CD4-positive, alpha-beta T cell treated with Interleukin-6 for 4 hours (primary cell): ENCODE data around the gene OTOF.

ENCODE experiments used
- DNase-seq: peaks from one replicate; pipeline ENCODE4 v3.0.0-alpha.2; 2020; ENCODE audit warnings: mixed read lengths

OTOF gene

DNA sequence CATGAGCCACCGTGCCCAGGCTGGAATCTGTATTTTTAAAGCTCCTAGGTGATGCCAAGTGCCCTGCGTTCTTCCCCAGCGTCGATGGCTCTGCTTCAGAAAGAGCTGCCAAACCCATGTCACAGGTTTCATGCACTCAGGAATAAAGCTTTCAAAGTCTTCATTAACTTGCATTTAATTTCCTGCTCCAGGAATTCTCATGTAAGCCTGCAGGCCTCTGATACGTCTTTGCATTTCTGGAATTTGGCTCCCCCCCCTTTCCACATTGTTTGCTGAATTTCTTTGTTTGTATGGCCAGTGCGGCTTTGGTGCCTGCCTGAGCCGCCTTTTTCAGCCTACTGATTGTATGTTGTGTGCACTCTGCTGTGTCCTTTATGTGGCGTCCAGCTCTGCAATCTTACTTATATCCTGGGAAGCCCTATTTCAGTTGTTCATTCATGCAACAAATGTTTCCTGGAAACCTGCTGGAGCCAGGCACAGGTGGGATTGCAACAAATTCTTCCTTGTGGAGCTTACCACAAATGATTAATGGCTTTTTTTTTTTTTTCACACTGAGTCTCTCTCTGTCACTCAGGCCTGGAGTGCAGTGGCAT, 17.9 kb upstream of the OTOF start:
- DNase-seq: no peak

DNA sequence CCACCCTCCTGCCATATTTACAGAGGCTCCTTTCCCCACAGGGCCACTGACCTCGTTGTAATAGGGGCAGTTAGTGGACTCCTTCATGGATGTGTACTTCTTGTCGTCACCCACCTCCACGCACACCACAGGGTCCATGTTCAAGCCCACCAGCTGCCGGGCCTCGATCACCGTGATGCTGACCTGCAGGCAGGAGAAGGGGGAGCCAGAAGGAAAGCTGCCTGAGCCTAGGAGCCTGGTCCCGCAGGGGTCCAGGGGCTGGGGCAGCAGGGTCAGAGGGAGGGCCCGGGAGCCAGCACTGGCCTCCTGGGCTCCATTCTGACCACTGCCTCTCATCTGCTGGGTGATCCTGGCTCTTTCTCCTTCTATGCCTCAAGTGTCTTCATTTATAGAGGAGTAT, 17.0 kb upstream of the OTOF start:
- DNase-seq: no peak

DNA sequence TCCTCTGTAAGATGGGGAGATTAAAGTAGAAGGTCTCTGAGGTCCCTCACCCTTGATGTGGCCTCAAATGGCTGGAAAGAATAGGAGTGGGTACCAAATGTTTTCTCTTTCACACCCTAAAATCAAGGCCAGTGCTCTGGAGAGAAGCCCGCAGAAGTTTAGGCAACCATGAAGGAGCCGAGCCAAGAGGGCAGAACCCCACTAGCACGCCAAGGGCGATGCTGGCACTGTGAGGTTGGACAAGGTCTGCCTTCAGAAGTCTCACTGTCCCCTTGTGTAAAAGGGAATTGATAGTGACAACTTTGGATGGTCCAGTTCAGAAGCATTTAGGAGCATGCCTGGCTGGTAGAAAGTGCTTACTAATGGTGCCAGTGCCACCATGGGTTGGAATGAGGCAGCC, 16.3 kb upstream of the OTOF start:
- DNase-seq: no peak

DNA sequence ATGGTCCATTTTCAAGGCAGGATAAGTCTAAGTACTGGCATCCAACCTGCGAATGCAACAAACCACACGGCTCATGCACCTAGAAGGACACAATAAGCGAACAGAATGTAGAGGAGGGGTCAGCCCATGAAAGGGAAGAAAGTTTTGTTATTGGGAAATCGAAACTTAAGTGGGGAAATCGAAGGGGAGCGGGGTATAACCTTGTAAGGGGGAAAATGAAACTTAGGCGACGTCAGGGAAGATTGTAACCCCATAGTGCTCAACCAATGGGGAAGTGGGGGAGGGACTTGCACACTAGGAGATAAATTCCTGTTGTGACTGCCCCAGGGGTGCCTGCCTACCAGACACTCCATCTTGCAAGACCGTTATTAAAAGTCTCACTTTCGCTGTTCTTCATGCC, 15.6 kb upstream of the OTOF start:
- no peak for DNase-seq

DNA sequence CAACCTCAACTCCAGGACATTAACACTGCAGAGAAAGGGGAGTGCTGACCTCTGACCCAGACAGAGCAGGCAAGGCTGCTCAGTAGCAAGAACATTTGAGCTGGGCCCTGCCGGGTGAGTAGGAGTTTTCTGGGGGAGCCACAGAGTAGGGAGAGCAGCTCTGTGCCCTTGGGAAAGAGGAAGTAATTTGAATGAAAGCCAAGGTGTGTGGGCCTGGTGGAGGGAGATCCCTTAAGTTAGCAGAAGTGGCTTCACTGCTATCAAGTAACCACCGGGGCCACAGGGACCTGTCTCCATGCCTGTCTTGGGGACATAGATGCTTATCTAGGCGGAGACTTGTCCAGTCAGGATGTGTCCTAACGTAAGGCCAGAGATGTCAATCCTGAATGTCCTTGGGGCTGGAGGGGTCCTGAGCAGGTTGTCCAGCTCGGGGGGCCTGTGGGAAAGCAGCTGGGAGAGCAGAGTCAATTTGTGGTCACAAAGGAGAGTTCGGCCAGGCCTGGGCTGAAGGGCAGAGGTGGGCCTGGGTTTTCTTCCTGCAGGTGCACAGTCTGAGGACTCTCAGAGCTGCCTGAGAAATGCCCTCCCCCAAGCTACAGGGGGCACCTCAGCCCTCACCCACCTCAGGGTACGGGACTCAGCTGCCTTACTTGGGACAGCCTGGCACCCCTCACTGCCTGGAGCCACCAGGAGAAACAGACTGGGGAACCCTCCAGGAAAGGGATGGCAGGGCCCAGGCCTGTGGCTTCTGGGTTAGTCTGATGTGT, 15.0 kb upstream of the OTOF start:
- no peak for DNase-seq

DNA sequence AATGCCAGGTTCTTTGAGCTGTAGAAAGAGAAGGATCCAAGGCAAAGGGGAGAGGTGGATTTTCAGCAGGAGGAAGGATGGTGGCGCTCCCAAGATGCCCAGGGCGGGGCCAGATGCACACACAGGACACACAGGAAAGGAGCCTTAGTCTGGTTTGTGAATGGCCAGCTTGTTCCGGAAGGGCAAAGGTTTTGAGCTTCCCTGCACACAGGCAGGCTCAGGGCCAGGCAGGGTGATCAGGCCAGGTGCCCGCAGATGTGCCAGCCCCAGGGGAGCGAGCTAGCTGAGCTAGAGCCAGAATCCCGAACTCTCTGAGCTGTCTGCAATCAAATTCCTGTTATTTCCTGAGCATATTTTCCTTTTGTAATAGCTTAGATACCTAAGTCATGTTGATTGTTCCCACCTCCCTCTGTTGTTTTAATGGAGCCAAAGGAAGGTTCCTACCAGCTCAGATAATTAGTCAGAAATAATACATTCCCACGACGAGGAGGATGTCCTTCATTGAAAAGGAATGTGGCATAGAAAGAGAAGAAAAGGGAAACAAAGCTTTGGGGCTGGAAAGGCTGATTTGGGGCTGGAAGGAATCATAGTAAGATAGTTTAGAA, 13.7 kb upstream of the OTOF start:
- DNase-seq: no peak

DNA sequence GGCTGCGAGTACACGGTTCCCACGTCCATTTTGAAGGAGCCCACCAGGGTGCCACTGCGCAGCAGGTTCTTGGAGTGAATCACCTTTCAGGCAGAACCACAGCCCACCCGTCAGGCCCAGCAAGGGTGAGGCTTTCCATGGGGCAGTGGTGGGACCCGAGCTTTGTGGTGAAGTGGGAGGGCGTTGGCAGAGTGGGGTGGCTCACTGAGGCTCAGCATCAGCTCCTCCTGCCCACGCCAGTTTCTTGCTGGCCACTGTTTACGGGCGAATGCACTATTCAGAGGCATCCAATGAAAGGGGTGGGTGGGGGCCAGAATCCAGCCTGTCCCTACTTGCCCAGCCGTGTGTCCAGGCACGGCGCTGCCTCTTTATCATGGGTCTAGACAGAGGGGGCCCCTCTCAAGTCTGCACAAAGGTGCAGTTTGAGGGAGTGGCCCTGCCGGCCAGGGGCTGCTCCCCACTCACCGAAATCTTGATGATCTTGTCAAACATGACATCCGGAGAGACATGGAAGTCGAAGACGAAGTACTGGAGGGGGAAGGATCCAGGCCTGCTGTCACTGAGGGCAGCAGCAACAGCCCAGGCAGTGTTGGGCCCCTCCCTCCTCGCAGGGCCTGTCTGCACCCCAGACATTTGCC, 11.4 kb upstream of the OTOF start:
- no peak for DNase-seq

DNA sequence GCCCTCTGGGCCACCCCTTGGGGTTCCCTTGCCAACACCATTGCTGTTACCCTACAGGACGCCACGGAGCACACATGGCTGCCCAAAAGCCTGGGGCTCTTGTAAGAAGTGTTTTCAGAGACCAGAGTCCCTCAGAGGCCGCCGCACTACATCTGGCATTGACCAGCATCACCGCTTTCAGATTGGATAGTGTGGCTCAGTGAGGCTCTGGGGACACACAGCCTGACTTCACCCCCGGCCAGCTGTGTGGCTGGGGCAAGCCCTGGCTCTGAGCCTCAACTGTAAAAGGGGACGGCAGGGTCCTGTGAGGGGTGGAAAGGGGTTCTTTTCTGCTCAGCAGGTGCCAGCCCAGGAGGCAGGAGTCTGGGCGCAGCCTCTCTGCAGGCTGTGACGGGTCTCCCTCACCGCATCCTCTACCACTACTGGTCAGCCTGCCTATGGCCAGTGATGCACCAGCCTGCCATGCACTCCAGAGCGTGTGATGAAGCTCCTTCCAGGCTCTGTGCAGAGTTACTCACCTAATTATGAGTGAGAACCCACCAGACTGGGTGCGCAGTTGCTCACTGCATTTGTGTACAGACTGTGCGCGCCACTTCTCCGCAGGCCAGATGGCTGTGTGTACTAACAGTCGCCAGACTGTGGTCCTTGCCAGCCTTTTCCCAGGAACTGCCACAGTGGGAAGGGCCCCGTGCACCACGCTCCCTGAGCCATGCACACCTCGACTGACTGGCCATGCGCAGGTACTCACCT, 10.7 kb upstream of the OTOF start:
- no peak for DNase-seq

DNA sequence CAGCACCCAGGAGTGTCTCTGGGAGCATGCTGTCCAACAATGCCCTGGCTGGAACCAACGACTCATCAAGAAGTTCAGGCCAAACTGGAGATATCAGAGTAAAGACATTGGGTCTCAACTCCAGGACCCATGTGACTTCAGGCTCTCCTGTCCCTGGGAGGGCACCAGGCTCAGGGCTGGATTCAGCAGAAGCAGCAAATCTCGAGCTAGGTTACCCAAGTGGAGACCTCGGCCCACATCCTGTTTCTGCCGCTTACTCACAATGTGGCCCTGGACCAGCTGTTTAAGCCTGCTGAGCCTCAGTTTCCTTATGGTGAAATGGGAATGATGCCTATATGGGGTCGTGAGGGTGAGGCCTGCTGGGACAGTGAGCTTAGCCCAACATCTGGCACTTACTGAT, 9.3 kb upstream of the OTOF start:
- DNase-seq: no peak

DNA sequence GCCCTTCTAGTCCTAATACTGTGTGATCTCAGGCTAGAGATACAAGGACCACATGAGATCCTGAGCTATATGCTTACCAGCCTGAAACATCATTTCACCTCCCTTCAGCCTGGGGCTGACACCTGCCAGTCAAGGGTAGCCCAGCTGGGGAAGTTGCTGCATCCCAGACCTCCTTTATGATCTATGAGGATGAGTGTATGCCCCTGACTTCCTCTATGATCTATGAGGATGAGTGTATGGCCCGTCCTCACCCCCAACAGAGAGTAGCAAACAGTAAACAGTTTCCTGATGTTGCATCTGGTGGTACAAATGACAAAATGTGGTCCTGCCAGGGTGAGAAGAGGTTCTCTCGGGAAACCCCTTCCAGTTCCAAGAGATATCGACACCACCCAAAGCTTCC, 8.9 kb upstream of the OTOF start:
- DNase-seq: no peak

DNA sequence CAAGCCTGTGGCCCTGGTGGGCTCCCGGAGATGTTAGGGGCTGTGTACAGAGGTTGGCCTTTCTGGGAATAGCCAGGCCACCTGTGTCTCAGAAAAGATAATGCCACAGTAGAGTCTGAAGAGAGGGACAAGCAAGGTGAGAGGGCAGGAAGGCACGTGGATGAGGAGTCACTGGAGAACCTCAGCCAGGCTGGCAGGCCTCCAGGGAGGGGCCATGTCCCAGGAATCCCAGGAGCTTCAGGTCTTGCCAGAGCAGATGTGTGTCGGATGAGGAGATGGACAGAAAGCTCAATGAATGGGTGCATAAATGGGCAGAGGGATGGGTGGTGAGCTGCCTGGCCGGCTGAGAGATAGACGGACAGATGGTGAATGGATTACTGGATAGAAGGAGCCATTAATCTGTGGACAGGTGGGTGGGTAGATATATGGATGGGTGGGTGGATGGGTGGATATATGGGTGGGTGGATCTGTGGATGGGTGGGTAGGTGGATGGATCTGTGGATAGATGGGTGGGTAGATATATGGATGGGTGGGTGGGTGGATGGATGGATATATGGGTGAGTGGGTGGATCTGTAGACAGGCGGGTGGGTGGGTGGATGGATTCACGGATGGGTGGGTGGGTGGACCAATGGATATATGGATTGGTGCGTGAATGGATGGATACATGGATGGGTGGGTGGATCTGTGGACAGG, 7.9 kb upstream of the OTOF start:
- no peak for DNase-seq

DNA sequence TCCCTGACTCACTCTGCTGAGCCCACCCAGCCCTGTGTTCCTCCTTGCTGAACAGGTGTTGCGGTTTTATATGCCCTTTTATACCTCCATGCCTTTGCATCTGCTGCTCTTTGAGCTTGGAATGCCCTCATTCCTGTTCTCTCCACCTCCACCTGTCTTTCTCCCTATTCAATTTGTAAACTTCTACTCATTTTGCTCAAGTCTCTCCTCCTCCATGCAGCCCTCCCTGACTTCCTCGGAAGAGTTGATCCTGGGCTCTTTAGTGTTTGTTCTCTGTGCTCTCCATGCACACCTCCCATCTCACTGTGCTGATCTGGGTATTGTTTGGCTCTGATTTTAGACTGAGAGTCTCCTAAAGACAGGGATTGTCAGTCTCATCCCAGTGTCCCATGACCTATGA, 7.2 kb upstream of the OTOF start:
- DNase-seq: no peak

DNA sequence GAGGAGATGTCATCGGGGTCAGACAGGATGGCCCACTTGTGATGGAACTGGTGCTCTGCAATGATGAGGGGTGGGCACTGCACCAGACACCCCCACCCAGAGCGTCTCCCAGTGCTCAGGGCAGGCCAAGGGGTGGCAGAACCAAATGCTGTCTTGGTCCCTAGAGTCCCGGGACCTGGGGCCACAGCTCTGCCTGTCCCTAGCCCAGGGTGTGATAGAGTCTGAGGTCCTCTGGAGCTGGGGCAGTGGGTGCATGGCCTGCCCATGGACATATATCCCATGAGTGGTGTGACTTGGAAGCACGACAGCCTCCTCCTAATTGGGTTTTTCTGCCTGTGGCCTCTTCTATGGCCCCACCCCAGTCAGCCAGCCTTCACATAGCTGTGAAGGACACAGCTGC, 6.7 kb upstream of the OTOF start:
- DNase-seq: no peak

DNA sequence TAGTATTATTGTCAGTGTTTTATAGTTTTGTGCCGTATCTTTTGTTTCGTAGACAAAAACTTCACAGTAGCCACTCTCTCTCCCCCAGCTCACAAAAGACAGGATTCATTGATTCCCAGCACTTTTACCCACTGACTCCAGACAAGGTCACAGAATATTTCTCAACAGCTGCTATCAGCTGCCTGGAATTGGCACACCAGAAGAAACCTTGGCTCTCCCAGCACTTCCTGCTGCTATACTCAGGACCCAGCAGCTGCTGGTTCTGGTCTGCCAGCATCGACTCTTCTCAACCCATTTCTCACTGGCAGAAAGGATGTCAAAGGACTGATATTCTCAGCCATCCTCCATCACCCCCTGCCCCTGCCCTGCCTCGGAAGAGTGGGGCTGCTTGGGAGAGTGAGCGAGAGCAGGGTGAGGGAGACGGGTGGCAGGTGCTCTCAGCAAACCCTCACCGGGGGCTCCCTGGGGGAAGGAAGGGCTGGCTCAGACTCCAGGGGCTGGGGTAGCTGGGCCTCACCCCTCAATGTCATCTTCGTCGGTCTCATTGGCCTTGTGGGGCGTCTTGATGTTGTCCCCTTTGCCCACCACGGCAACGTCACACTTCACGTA, 6.1 kb upstream of the OTOF start:
- DNase-seq: no peak

DNA sequence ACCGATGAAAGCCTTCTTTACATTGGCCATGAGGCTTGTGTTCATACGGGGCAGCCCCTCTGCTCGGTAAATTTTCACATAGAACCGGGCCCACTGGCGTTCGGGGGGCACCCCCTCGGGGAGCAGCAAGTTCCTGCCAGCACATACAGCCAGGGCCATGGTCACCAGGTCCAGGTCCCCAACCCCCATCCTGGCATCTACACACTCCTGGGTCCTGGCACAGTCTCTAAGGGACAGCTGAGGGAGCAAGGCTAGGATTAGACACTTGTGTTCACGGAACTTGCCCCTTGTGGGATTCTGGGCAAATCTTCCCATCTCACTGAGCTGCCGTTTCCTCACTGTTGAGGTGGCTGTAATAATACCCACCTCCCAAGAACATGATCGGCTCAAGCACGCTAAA, 5.6 kb upstream of the OTOF start:
- no peak for DNase-seq

DNA sequence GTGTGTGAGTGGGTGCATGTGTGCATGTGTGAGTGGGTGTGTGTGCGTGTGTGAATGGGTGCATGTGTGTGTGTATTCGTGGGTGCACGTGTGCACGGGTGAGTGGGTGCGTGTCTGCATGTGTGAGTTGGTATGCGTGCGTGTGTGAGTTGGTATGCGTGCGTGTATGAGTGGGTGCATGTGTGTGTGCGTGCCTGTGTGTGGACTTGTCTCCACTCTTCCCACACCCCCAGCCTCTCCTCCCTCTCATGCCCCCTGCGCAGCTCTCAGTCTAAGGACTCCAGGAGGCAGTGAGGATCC, 5.1 kb upstream of the OTOF start:
- DNase-seq: no peak

DNA sequence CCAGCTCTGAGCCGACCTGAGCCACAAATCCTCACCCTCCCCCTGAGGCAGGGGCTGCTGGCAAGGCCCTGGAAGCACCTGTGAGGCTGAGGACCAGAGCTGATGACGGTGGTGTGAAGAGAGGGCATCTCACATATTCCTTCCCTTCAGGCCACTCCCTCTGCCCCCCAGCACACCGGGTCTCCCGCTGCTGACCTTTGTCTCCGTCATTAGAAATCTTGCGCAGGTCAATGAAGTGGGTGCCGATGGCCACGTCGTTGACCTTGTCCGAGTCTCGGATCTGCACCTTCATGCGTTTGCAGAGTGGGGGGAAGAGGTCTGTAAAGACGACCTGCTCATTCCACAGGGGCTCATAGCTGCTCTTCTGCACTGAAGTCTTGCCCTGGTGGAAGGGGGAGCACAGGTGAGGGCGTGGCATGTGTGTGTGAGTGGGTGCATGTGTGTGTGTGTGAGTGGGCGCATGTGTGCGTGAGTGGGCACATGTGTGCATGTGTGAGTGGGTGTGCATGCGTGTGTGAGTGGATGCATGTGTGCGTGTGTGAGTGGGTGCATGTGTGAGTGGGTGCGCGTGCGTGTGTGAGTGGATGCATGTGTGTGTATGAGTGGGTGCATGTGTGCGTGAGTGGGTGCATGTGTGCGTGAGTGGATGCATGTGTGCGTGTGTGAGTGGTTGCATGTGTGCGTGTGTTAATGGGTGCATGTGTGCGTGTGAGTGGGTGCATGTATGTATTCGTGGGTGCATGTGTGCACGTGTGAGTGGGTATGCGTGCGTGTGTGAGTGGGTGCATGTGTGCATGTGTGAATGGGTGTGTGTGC, 4.5 kb upstream of the OTOF start:
- no peak for DNase-seq

DNA sequence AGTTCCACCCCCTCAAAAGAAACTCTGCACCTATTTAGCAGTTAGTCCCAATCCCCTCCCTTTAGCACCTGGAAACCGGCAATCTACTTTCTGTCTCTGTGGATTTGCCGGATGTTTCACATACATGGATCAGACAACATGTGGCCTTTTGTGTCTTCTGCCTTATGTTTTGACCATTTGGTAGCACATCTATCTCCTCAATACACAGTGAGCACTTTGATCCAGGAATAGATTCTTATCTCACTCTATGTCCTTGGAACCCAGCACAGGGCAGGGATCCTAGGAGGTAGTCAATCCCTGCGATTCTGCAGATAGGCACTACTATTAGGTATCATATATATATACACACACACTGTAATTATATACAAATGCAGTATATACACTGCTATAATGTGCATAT, 3.8 kb upstream of the OTOF start:
- DNase-seq: no peak

DNA sequence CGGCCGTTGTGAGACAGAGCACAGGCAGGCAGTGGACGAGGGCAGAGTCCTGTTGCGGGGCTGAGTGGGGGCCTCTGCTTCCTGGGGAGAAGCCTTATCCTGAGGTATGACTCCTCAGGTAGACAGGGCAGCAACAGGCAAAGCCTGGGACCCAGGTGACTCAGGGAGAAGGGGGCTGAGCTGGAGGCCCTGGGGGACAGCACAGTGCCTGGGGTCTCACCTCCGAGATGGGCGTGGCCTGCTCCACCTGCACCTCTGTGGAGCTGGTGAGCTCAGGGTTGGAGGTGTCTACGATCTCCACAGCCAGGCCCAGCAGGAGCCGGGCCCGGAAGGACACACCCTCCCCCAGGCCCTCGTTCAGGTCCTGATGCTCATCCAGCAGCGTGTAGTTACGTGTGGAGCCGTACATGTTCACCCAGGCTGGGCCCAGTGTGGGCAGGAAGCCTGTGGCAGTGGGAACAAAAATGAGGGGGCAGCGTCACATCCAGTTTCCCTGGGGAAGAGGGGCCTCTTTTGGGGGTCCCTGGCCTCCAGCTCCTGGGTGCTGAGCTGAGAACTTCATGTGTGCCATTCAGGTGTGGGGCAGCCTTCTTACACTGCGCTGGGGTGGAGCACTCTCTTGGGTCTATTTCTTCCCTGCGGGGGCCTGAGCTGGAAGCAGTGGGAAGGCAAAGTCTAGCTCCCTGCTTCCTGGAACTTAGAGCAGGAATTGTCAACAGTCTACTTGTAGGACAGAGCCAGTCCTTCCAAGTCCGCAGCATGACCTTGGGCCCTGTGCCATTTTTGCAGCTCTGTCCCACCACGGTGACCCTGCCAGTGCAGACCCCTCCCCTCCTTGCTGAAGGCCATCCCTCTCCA, 2.9 kb upstream of the OTOF start:
- no peak for DNase-seq

DNA sequence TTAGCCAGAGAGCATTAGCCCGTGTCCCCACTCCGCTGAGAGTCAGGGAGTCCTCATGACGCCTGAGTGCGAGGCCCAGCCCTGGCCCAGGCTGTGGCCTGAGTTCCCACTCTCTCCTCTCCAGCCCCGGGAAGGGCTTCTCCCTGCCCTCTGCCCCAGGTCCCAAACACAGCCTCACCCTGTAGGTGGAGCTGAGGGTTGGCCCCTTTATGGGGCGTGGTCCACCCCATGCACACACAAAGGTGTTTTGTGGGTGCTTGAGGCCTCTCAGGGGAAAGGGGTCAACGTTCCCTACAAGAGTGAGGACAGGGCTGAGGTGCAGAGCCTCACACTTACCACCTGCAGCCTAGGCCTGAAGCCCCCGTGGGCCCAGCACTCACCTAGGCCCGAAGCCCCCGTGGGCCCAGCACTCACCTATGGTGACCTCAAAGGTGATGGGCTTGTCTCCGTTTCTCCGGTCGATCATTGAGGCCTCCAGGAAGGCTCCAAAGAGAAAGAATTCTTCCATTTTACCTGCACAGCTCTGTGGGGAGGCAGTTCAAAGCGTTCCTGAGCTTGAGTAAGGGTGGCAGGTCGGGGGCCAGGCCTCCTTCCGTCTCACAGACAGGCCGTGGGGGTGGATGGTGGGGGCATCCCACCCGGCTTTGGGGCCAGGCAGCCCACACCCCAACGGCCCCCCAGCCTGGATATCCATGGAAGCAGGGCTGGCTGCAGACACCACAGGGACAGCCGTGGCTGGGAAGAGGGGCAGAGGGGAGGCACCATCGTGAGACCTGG, 2.1 kb upstream of the OTOF start:
- no peak for DNase-seq
